Measurements from ENCODE around the gene ADCY10.

- TF ChIP-seq EZH2 (IDR thresholded peaks at IDR 0.05) (no peak), POLR2AphosphoS5 (IDR thresholded peaks at IDR 0.05; ENCODE audit: borderline replicate concordance, low read depth, low read length) (no peak), FOXP2 (optimal IDR thresholded peaks at IDR 0.05; ENCODE audit: control extremely low read depth, extremely low read length, insufficient read depth) (no peak)
Observed at GRCh38 chr1:167790117-167790516, 123.8 kb downstream of the ADCY10 start.
